Pulmonary artery endothelial cell (primary cell): ENCODE data around the gene ITGB2. TPM values are rescaled to one million over a fixed set of nuclear protein-coding genes. Genes with fewer than 3 reads are reported as not detected.
"Not testable (repeated sequence)": the region's sequence is repeated elsewhere in the genome, so short reads cannot be mapped to it uniquely, and the experiment has no call there.

Experiments used
- DNase-seq: peaks from one replicate; pipeline ENCODE4 v3.0.0-alpha.2; 2011; ENCODE audit warnings: low read depth, low spot score
- total RNA-seq: library from RNA; depleted of rRNA; stranded (reverse); fragments of >200 nt; gene quantifications from 2 replicates; pipeline ENCODE4 v1.2.3, GENCODE V29; 2014

ITGB2 gene
- total RNA-seq, 1 donor from 2014 or later, result 0.13 TPM

- DNase-seq, result no peak
These were observed 7.1 kb upstream of the ITGB2 start for GRCh38 chr21:44927587-44928461.

GRCh38 chr21:44927259-44927586 is 6.5 kb upstream of the ITGB2 start:
- DNase-seq, result no peak

DNA sequence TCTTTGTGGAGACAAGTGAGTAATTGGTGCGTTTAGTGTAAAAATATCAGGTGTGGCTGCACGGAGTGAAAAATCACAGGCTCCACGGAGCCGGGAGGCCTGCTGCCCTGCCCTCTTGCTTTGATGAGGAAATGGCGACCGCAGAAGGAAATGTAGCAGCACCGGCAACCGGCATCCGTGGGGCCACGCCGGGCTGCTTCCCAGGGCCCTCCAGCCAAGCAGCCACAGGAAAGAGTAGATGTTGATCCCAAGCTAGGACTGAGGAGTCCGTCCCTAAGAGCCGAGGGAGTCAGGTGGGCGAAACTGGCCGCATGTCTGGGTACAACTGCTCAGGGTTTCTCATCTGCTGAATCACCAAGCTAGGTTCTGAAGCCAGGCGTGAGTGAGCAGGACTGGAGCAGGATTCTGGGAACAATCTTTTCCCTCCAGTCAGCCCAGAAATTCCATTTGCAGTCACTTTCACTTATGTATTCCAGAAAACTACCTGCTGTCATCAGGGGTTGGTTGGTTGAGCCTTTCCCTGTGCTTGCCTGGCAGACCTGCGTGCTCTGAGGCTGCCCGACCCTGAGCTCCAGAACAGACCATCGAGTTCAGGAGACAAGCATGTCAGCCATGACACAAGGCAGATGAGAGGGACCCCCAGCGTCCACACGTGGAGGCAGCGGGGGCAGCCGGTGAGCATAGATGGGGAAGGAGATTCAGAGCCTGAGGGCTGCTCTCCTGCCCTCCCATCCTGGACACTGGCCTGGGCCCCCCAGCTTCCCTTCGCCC is 5.8 kb upstream of the ITGB2 start:
- DNase-seq, result no peak

GRCh38 chr21:44925378-44925755 is 4.7 kb upstream of the ITGB2 start:
- no peak for DNase-seq

DNA sequence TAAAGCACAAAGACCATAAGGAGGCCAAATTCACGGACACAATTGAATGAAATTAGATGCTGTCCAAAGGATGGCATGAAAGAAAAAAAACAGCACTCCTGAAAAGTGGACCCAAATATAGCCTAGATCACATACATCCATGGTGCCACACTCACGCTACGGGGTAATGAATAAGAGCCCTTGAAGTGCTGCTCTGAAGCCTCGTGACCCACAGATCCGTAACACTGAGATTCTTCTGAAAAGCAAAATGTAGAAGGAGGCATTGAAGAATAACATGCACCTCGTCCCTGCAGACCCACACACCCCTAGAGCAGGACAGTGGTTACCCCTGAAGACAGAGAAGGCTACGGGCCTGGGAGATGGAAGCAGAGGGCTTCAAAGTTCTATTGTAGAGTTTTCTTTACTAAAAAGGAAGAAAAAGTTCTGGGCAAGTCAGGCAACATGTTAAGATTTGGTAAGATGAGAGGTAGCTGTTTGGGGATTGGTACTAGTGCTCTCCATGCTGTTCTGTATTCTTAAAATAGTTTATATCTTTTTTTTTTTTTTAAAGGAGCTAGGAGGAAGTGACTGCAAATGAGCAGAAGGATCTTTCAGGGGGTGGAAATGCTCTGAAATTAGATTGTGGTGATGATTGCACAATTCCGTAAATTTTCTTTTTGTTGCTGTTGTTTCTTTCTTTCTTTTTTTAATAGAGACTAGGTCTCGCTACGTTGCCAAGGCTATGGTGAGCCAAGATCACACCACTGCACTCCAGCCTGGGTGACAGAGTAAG is 4.1 kb upstream of the ITGB2 start:
- no peak for DNase-seq

DNA sequence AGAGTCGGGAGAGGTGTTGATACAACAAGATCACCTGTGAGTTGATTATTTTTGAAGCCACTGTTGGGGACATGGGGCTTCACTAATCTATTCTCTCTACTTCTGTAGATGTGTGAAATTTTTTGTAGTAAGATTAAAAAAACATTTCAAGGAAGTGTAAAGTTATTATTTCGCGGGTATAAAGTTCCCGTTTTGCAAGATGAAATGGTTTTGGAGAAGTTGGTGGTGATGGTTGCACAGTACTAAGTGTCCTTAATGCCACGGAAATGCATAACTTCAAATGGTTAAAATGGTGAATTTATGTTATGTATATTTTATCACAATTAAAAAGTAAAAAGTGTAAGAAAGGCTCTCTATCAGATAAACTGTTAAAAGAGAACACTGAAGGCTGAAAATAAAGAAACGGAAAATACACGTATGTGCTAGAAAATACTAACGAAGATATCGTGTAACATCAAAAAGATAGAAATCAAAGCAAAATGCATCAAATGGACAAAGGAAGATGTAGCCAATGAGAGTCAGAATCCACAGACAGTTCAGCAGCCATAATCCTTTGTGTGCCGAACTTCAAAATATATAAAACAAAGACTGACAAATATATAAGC is 2.9 kb upstream of the ITGB2 start:
- DNase-seq, result no peak

DNA sequence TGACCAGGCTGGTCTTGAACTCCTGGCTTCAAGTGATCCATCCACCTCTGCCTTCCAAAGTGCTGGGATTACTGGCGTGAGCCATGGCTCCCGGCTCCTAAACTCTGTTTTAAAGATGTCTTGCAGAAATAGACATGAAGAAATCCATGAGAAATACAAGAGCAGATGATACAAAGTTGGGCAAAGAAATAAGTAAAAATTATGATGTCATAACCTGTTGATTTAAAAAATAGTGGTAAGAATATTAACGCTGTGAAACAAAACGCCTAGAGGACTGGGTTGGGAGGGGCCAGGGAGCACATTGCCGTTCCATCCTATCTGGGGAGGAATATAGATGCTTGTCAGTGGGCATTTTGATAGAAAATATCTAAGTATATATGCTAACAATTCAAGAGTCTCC is 1.2 kb upstream of the ITGB2 start:
- no peak for DNase-seq

DNA sequence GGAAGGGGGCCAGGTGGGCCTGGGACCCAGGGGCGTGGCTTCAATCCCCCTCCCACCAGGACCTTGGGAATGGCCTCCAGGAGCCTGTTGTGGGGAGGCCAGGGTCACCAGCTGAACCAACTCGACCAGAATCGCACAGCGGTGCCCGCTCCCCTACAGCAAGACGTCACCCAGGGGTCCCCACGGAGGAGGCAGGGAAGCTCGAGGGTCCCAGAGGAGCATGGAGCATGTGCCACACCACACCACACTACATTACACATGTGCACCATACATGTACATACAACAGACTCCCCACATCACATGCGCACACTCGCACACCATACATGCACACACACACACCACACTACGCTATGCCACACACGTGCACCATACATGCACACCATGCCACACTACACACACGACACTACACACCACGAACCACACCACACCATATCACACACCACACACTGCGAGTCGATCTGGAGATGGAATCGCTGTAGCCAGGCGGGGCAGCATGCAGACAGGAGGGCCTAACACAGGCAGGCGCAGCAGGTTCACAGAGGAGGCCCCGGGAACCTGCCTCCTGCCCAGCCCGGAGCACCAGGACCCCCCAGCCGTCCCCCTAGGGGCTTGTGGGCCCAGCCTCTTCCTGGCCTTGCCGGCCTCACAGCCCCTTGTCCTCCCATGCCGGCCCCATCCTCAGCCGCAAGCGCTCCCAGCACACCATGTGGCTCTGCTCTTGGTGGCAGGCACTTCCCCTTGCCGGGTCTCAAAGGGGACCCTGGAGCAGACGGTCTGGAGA is 596 bp downstream of the ITGB2 start:
- DNase-seq, result no peak

DNA sequence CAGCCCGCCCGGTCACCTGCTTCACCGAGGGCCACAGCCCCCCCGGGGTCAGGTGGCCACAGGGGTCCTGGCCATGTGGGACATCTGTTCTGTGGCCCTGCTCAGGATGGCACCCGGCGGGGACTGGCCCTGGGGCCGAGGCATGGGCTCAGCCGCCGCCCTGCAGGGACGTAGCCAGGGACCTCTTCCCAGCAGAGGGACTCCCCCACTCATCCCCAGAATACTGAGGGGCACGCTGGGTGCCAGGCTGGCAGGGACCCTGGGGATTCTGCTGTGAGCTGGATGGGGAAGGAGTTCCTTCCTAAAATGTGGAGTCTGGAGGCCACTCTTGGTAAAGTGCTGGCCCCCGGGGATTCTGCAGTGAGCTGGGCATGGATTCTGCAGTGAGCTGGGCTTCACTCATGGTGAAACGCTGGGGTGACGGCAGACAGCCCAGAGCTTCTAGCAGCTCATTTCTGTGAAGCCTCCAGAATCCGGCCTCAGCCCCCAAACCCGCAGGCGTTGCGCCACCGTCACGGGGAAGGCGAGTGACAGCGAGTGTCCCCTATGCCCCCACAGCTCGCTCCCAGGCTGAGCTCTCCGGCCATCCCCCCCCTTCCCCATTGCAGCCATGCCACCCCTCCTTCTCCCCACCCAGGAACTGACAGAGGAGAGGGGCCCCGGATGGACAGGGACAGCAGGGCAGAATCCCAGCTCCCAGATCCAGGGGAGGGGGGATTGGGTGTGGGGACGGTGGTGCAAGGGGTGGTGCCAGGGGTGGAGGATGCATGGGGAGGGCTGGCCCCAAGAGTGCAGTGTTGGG is 1.4 kb downstream of the ITGB2 start:
- no peak for DNase-seq

DNA sequence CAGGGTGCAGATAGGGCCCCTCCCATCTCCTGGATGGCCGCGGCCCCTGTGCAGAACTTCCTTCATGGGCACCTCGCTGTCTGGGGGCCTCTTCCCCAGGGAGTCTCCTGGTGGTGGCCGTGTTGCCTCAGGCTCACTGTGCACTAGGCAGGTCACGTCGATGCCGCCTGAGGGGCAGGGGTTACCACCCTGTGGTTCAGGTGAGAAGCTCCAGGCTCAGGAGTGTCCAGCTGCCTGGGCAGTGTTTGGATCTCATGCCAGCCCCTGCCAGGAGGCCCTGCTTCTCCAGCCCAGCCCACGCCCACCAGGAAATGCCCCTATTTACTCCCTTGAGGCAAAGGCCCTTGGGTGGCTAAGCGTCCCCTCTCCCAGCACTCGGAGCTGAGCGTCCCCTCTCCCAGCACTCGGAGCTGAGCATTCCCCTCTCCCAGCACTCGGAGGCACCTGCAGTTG is 2.1 kb downstream of the ITGB2 start:
- DNase-seq, result no peak

- no peak for DNase-seq
These were observed 2.6 kb downstream of the ITGB2 start for GRCh38 chr21:44918107-44918470.

GRCh38 chr21:44917446-44918106 is 3.1 kb downstream of the ITGB2 start:
- no peak for DNase-seq

DNA sequence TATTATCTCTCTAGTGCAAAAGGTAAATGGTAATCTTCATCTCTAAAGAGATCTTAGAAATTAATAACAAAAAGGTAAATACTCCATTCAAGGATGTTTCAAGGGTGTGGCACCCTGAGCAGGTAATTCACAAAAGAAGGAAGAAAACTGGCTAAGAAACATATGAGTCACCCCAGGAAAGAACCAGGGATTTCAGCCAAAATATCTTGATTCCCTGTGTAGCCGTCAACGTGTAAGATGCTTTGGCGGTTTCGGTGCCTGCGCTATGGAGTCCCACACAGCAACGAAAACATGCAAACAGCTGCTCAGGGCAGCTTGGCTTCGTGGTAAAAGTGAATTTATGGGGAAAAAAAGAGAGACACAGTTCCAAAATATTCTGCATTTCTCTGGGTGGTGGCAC is 3.7 kb downstream of the ITGB2 start:
- no peak for DNase-seq

DNA sequence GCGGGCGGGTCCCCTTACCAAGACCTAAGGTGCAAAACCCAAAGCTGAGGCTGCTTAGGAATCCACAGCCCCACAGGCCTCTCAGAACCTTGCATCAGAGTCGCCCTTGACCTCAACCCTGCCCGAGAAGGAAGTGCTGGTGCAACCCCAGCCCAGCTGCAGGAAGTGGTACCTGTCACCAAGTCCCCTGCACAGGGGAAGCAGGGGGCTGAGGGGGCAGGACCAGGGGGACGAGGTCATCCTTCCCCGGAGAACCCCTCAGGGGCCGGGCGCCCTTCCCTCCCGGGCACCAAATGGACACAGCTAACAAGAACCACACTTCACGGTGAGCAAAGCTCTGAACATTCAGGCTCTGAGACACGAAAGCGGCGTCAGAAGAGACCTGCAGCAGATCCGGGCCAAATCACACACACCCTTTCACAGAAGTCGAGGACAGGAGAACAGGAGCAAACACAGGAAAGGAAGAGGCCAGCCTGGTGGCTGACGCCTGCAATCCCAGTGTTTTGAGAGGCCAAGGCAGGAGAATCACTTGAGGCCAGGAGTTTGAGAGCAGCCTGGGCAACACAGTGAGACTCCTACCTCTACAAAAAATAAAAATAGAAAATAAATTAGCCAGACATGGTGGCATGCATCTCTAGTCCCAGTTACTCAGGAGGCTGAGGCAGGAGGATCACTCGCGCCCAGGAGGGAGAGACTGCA is 6.4 kb downstream of the ITGB2 start:
- DNase-seq, result no peak

DNA sequence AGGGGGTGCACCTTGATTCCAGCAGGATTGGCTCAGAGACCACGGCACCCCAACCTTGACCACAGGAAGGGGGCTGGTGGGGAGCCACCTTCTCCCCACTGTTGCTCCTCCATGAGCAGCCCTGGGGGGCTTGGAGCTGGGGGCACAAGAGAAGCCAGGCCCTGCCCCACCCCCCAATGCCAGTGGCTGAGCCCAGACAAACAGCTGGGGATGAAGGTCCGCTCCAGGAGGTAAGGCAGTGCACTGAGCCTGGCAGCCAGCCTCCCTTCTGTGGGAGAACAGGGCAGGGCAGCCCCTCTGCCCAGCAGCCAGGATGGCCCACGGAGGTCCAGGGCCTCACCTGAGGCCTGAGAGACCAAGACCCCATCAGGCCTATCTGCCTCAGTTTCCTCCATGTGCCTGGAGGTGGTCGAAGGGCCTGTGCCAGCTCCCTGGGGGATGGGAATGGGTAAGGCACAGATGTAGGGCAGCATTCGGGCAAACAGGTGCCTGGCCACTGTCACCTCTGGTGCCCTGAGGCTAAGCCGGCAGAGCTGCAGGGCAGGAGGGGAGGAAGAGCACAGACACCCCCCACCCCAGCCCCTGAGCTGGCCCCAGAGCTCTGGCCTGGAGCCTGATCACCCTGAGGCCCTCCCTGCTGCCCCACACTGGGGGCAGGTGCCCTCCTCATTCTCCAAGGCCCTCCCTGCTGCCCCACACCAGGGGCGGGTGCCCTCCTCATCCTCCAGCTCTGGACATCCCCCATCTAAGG is 7.1 kb downstream of the ITGB2 start:
- no peak for DNase-seq

GRCh38 chr21:44912506-44913412 is 7.9 kb downstream of the ITGB2 start:
- DNase-seq, result not testable (repeated sequence)

GRCh38 chr21:44912158-44912473 is 8.6 kb downstream of the ITGB2 start:
- no peak for DNase-seq
